ENCODE results near the gene MAPK1. TPM values are rescaled to one million over a fixed set of nuclear protein-coding genes. Genes with fewer than 3 reads are reported as not detected.
A peak's percentile ranks its signal among the peaks of the same experiment; 100 is the strongest.
"Not testable (repeated sequence)": the region's sequence is repeated elsewhere in the genome, so short reads cannot be mapped to it uniquely, and the experiment has no call there.

MAPK1 gene
- total RNA-seq = 109 TPM
- long read RNA-seq, partial matches to known transcripts = 3 of 37 reads
- long read RNA-seq, other reads (novel, unspliced or antisense) = 34 of 37 reads

GRCh38 chr22:21867528-21868266 is at the start of gene MAPK1:
TSS of gene MAPK1 (minus strand) at chr22:21867645. CDS start at chr22:21867440, 205 bp downstream.
- DNase-seq (ENCODE audit: low spot score) = peak; percentile 98

GRCh38 chr22:21916309-21916918 is 49.0 kb upstream of the MAPK1 start:
- DNase-seq (ENCODE audit: low spot score) = no peak

- DNase-seq (ENCODE audit: low spot score) = no peak
These were observed 48.3 kb upstream of the MAPK1 start for GRCh38 chr22:21915624-21916308.

GRCh38 chr22:21914033-21914642 is 46.7 kb upstream of the MAPK1 start:
- DNase-seq (ENCODE audit: low spot score) = not testable (repeated sequence)

- DNase-seq (ENCODE audit: low spot score) = not testable (repeated sequence)
These were observed 42.9 kb upstream of the MAPK1 start for GRCh38 chr22:21910367-21910766.

GRCh38 chr22:21909871-21910270 is 42.4 kb upstream of the MAPK1 start:
- no peak for DNase-seq (ENCODE audit: low spot score)

- DNase-seq (ENCODE audit: low spot score) = no peak
These were observed 40.4 kb upstream of the MAPK1 start for GRCh38 chr22:21907638-21908522.

- not testable (repeated sequence) for DNase-seq (ENCODE audit: low spot score)
These were observed 37.8 kb upstream of the MAPK1 start for GRCh38 chr22:21905234-21905633.

GRCh38 chr22:21904250-21904789 is 36.9 kb upstream of the MAPK1 start:
- no peak for DNase-seq (ENCODE audit: low spot score)

GRCh38 chr22:21903283-21903682 is 35.8 kb upstream of the MAPK1 start:
- no peak for DNase-seq (ENCODE audit: low spot score)

GRCh38 chr22:21902296-21903087 is 35.0 kb upstream of the MAPK1 start:
- no peak for DNase-seq (ENCODE audit: low spot score)

GRCh38 chr22:21898354-21898896 is 31.0 kb upstream of the MAPK1 start:
- DNase-seq (ENCODE audit: low spot score) = no peak

- no peak for DNase-seq (ENCODE audit: low spot score)
These were observed 29.6 kb upstream of the MAPK1 start for GRCh38 chr22:21896951-21897513.

GRCh38 chr22:21896275-21896674 is 28.8 kb upstream of the MAPK1 start:
- DNase-seq (ENCODE audit: low spot score) = not testable (repeated sequence)

- DNase-seq (ENCODE audit: low spot score) = no peak
These were observed 27.4 kb upstream of the MAPK1 start for GRCh38 chr22:21894799-21895198.

GRCh38 chr22:21889251-21889990 is 22.0 kb upstream of the MAPK1 start:
- peak; percentile 26 for DNase-seq (ENCODE audit: low spot score)

GRCh38 chr22:21887841-21888240 is 20.4 kb upstream of the MAPK1 start:
- no peak for DNase-seq (ENCODE audit: low spot score)

GRCh38 chr22:21883930-21884329 is 16.5 kb upstream of the MAPK1 start:
- peak; percentile 71 for DNase-seq (ENCODE audit: low spot score)
